Measurements from ENCODE around the gene PLEKHH1. TPM values are rescaled to one million over a fixed set of nuclear protein-coding genes. Genes with fewer than 3 reads are reported as not detected.

PLEKHH1 gene
- total and polyA plus RNA-seq, 9 of the 15 experiments (the other 6 are each of a cell fraction or from before 2014, with no cell fraction given), result 0.76 to 5.9 (median 2.9) TPM

DNA sequence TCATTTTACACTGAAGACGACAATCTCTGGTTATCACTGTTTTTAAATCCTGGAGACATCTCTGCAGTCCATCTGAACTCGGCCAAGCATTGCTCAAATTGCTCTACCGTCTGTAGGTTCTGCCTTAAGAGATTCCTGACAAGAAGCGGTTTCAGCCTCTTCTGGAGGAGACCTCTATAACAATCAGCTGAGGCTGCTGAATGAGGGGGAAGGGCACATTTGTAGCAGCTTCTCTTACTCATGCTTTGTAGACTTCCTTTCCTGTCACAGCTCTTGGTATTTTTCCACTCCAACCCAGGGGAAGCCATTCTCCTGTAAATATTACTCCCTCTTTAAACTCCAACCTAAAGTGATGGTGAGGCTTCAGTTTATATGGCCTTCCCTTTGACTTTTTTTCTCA, 89.6 kb downstream of the PLEKHH1 start (continued):
- TF ChIP-seq MNT (conservative IDR thresholded peaks at IDR 0.05) (peak in 1 of 2 experiments; percentile 26; a peak in 1 of 4 replicates), ATF3 (IDR thresholded peaks at IDR 0.05) (no peak), ATF3 (CRISPR knock-in tag; conservative IDR thresholded peaks at IDR 0.05) (no peak), ZBTB17 (CRISPR knock-in tag; IDR thresholded peaks at IDR 0.05) (peak; percentile 73; the same call in 1 of the 2 replicates), FOSL1 (tag; conservative IDR thresholded peaks at IDR 0.05) (peak; percentile 34), SMAD4 (CRISPR knock-in tag; conservative IDR thresholded peaks at IDR 0.05) (peak; percentile 53; the same call in 1 of the 2 replicates), ADNP (tag; IDR thresholded peaks at IDR 0.05) (no peak), MIER1 (IDR thresholded peaks at IDR 0.05; ENCODE audit: low read depth) (no peak), DACH1 (IDR thresholded peaks at IDR 0.05; ENCODE audit: partially characterized antibody) (peak; percentile 58), NUFIP1 (IDR thresholded peaks at IDR 0.05; ENCODE audit: partially characterized antibody) (no peak), TFAP4 (CRISPR knock-in tag; IDR thresholded peaks at IDR 0.05; ENCODE audit: borderline replicate concordance) (peak; percentile 72), JUND (IDR thresholded peaks at IDR 0.05; ENCODE audit: borderline replicate concordance, low read depth, low read length) (peak; percentile 28; the same call in 1 of the 2 replicates), JUND (tag; IDR thresholded peaks at IDR 0.05; ENCODE audit: borderline replicate concordance, low read depth, low read length) (peak; percentile 26; the same call in 1 of the 3 replicates), XRCC3 (IDR thresholded peaks at IDR 0.05) (no peak), ZNF280B (CRISPR knock-in tag; IDR thresholded peaks at IDR 0.05) (no peak), DMBX1 (CRISPR knock-in tag; IDR thresholded peaks at IDR 0.05; ENCODE audit: borderline replicate concordance) (peak; percentile 55; the same call in 1 of the 2 replicates)
- TF ChIP-seq, protein P1, sequence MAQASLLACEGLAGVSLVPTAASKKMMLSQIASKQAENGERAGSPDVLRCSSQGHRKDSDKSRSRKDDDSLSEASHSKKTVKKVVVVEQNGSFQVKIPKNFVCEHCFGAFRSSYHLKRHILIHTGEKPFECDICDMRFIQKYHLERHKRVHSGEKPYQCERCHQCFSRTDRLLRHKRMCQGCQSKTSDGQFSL (CRISPR knock-in tag; IDR thresholded peaks at IDR 0.05), result no peak
- TF ChIP-seq, protein P1 (tag; IDR thresholded peaks at IDR 0.05), result no peak
- TF ChIP-seq, protein P2, sequence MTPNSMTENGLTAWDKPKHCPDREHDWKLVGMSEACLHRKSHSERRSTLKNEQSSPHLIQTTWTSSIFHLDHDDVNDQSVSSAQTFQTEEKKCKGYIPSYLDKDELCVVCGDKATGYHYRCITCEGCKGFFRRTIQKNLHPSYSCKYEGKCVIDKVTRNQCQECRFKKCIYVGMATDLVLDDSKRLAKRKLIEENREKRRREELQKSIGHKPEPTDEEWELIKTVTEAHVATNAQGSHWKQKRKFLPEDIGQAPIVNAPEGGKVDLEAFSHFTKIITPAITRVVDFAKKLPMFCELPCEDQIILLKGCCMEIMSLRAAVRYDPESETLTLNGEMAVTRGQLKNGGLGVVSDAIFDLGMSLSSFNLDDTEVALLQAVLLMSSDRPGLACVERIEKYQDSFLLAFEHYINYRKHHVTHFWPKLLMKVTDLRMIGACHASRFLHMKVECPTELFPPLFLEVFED (CRISPR knock-in tag; conservative IDR thresholded peaks at IDR 0.05), result no peak
- TF ChIP-seq, protein P3, sequence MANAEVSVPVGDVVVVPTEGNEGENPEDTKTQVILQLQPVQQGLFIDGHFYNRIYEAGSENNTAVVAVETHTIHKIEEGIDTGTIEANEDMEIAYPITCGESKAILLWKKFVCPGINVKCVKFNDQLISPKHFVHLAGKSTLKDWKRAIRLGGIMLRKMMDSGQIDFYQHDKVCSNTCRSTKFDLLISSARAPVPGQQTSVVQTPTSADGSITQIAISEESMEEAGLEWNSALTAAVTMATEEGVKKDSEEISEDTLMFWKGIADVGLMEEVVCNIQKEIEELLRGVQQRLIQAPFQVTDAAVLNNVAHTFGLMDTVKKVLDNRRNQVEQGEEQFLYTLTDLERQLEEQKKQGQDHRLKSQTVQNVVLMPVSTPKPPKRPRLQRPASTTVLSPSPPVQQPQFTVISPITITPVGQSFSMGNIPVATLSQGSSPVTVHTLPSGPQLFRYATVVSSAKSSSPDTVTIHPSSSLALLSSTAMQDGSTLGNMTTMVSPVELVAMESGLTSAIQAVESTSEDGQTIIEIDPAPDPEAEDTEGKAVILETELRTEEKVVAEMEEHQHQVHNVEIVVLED (CRISPR knock-in tag; IDR thresholded peaks at IDR 0.05), result no peak

Measured in K562 (cell line).